ENCODE results near the gene BANF1.

DNA sequence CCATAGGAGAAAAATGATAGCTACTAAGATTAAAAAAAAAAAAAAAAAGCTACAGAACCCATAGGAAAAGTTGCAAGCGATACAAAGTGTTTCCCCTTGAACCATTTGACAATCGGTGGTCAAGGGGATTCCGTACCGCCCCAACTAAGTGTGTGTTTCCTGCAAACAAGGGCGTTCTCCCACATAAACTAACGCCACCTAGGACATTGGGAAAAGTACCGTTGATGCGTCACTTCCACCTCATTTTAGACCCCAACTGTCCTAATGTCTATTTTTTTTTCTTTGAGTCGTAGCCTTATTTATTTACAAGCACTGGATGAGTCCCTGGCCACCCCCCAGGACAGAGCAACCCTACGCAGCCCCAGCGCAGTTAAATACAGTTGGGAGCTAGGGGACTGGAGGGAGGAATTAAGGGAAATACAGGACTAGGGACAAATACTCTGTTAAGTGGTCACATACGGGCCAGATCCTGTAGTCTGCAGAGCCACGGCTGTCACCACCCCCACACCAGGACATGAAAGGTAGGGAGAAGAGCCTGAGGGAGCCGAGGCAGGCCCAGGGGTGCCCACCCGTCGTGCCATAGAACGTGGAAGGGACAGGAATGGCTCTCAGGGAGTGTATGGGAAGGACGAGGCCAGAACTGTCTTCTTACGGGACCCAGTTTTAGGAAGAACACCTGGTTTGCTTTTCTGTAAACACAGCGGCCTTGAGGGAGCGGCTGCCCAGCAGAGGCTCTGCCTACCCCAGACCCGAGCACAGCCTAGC, 19.3 kb upstream of the BANF1 start:
- TF ChIP-seq, protein P1, sequence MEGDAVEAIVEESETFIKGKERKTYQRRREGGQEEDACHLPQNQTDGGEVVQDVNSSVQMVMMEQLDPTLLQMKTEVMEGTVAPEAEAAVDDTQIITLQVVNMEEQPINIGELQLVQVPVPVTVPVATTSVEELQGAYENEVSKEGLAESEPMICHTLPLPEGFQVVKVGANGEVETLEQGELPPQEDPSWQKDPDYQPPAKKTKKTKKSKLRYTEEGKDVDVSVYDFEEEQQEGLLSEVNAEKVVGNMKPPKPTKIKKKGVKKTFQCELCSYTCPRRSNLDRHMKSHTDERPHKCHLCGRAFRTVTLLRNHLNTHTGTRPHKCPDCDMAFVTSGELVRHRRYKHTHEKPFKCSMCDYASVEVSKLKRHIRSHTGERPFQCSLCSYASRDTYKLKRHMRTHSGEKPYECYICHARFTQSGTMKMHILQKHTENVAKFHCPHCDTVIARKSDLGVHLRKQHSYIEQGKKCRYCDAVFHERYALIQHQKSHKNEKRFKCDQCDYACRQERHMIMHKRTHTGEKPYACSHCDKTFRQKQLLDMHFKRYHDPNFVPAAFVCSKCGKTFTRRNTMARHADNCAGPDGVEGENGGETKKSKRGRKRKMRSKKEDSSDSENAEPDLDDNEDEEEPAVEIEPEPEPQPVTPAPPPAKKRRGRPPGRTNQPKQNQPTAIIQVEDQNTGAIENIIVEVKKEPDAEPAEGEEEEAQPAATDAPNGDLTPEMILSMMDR (IDR thresholded peaks at IDR 0.05; ENCODE audit: low read depth, low read length): no peak
- no peak for TF ChIP-seq POLR2A (IDR thresholded peaks at IDR 0.05; ENCODE audit: extremely low read depth, insufficient read length)
- TF ChIP-seq, protein P2, sequence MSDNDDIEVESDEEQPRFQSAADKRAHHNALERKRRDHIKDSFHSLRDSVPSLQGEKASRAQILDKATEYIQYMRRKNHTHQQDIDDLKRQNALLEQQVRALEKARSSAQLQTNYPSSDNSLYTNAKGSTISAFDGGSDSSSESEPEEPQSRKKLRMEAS (IDR thresholded peaks at IDR 0.05; ENCODE audit: low read depth, low read length): no peak

All from NB4 (cell line).